Amniotic epithelial cell (primary cell): ENCODE data around the gene CCDC34.
"Not testable (repeated sequence)": the region's sequence is repeated elsewhere in the genome, so short reads cannot be mapped to it uniquely, and the experiment has no call there.

Source experiments
- DNase-seq: peaks from one replicate; pipeline ENCODE4 v3.0.0-alpha.2; 2010; ENCODE audit warnings: low read depth

Gene CCDC34

DNA sequence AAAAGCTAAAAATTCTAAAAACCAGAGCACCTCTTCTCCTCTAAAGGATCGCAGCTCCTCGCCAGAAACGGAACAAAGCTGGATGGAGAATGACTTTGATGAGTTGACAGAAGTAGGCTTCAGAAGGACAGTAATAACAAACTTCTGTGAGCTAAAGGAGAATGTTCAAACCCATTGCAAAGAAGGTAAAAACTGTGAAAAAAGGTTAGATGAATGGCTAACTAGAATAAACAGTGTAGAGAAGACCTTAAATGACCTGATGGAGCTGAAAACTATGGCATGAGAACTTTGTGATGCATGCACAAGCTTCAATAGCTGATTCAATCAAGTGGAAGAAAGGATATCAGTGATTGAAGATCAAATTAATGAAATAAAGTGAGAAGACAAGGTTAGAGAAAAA lies 40.8 kb downstream of the CCDC34 start:
- DNase-seq, result not testable (repeated sequence)

DNA sequence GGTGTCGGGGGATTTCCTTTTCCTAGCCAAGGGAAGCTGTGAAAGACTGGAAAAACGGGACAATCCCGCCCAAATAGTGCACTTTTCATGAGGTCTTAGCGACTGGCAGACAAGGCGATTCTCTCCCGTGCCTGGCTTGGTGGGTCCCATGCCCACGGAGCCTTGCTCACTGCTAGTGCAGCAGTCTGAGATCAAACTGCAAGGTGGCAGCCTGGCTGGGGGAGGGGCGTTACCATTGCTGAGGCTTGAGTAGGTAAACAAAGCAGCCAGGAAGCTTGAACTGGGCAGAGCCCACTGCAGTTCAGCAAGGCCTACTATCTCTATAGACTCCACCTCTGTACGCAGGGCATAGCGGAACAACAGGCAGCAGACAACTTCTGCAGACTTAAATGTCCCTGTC lies 41.7 kb downstream of the CCDC34 start:
- not testable (repeated sequence) for DNase-seq

DNA sequence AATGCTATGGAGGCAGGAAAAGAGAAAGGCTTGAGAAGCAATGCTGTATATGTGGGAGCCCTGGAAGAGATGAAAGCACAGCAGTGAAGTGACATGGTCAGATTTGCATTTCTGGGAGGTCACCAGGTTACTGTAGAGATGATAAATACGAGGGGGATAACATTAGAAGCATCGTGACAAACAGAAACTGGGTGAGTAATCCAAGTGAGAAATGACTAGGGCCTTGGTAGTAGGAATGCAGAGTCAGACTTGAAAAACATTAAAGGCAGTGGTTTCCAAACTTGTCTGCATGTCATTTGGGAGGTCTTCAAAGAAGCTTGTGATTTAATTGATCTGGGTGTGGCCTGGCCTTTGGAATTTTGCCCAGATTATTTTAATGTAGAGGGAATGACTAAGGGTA lies 43.9 kb downstream of the CCDC34 start:
- DNase-seq, result peak; percentile 61

DNA sequence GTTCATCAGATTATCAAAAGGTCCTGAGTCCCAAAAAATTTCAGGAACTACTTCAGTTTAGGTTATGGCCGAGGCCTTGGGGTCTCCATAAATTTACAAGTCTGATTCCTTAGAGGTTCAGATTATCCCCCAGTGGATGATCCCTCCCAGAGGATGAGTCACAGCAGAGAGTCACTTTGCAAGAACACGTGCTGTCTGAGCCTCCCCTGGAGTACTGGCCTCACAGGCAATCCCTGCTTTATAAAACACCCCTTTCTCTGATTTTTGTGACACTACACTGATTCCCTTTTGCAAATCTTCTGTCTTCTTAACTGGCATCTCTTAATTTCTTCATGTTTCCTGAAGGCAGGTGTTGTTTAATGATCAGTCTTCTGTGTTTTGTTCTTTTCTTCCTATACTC lies 45.3 kb downstream of the CCDC34 start:
- DNase-seq, result peak; percentile 62

DNA sequence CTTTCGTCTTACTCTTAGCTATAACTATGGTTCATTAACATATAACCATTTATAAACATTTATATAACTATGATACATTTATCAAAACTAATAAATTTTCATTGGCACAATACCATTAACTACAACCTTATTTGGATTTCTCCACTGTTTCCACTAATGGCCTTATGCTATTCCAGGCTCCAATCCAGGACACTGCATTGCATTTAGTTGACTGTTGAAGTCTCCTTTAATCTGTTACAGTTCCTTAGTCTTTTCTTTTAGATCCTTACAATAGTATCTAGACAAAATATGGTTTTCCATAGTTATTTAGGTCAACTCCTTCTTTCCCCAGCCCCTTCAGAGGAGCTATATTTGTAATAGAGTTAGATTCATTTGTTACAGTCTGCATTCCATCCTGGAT lies 47.2 kb downstream of the CCDC34 start:
- no peak for DNase-seq

DNA sequence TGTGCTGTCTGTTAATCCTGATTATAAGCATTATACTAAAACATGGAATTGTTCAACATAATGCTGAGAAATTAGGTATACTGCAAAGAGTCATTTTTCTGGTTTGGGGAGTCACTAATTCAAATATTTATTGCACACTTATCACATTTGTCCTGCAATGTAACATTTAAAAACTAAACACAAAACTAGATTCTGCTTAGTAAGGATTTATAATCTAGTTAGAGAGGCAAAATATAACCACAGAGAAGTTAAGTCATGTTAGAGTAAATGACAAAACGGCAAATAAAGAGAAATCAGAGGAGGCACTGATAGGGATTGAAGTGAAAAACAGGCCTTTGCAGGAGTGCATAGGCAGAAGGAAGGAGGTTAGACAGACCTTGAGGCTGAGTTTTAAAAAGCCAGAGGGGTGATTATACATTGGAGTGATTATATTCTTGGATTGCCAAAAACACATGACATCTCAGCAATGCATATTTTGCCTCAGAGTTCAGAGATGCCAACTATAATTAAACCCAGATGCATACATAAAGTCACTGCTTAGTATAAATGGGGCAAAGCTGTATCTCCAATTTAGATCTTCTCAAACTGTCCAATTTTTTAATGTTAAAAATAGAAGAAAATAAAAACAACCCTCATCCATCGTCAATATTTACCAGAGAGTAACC lies 49.7 kb downstream of the CCDC34 start:
- no peak for DNase-seq

DNA sequence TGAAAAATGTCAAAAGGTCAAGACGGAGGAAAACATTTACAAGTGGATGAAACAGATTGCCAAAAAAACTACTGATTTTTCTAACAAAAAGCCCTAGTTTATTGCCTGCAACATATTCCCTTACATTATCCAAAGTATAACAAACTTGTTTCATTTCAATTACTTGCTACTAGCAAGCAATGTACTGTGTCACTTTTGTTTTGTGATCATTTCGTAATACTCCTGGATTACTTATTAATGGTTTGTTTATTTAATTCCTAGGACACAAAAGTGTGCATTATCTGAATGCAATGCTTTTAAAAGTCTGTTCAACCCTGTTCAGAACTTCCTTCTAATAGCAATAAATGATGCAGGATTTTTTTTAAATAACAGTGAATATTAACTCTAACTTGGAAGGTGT lies 50.9 kb downstream of the CCDC34 start:
- DNase-seq, result no peak

DNA sequence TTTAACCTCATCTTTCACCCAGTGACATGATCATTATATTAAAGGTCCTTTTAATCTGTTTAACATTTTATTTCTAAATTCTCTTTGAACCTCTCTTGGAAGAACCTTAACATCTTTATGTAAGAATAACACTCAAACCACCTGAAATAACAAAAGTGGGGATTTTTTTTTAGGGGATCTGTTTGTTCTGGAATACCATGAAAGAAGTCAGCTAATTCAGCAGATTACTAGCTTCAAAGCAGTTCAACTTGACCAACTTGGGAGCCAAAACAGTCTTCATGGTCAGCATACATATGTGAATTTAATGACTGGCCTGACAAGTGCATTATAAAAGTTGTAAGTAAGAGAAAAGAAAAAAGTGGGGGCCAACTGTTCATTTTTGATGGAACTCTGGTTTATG lies 52.3 kb downstream of the CCDC34 start:
- DNase-seq, result no peak

DNA sequence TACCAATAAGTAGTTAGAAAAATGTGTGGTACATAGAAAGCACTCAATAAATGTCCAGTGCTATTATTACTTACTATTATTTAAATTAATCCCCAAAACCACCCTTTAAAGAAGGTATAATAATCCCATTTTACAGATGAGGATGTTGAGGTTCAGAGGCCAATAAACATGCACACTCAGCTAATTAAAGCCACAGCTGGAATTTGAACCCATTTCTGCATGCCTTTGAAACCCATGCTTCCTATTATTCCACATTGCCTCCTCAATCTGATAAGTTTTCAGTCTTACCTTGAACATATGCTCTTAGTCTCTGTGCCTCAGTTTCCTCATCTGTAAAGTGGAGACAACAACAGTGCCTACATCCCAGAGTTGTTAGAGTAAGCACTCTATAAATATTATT lies 52.8 kb downstream of the CCDC34 start:
- DNase-seq, result no peak

DNA sequence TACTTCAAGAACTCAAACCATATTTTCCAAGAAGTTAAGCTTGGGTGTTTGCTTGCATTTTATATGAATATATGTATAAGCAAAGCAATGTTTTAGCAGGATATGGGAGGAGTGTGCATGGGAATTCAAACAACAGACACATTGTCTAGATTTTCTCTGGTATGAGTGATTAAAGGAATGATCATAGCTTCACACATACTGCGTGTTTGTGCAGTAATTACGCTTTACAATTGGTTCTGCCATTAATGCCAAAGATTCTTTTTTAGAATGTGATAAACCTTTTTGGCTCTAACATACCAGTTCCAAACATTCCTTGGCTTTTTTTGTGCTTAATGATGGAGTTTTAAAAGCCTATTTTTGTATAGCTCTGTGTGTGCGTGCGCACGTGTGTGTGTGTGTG lies 54.0 kb downstream of the CCDC34 start:
- DNase-seq, result no peak

DNA sequence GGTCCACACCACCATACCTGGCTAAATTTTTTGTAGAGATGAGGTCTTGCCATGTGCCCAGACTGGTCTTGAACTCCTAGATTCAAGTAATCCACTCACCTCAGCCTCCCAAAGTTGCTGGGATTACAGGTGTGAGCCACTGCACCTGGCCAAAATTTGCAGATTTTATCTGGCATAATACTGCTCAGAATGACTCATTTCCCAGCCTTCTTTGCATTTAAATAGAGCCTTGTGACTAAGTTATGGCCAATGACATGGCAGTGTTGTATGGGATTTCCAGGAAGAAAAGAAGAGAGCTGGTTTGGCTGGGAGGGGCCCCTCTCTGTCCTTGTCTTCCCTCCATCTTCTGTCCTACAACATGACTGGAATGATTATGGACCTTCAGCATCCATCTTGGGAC lies 55.8 kb downstream of the CCDC34 start:
- DNase-seq, result no peak

DNA sequence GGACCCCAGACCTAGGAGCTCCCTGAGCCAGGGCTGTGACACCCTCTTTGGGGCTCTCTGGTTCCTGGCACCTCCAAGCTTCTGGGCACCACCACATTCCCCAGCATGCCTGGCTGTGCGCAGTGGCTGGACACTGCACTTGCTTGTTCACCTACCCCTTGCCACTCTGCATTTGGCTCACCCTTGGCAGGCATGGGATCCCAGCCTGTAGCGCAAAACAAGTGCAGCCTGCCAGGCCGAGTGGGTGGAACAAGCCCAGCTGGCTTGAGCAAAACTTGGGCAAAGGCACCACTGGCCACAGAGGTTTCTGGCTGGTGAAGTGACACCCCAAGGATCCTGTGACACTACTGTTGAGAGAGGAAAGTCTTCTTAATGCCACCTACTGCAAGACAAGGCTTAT lies 57.3 kb downstream of the CCDC34 start:
- no peak for DNase-seq

DNA sequence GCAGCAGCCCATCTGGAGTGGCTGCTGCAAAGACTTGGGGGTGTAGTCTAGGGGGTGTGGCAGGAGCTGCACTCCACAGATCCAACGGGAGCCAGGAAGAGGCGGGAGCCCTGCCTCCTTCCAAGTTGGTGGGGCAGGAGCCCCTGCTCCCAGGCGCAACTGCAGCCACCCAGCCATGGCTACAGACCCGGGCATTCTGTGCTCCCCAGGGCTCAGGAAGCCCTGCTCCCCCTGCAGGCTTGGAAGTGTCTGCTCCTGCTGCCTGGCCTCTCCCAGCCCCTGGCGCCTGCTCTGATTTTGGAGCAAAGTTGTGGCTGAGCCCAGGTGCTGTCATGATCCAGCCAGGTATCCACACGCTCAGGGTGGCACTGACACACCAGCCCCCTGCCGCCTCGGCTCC lies 58.5 kb downstream of the CCDC34 start:
- DNase-seq, result no peak

DNA sequence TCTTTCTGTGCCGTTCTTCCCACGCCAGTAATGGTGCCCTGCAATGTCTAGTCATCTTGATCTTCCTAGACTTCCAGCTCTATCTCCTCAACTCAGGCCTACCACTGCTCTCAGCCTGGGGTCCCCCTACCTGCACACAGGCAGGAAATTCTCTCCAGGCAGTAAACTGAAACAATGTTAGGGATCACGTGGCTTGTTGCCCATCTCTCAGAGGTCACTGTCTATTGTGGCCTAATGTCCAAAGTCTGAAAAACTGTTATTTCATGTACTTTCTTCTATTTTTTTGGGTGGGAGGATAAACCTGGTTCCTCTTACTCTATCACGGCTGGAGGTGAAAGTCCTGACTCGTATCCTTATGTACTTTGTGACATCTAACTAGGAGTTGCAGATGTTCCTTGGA lies 59.1 kb downstream of the CCDC34 start:
- no peak for DNase-seq

DNA sequence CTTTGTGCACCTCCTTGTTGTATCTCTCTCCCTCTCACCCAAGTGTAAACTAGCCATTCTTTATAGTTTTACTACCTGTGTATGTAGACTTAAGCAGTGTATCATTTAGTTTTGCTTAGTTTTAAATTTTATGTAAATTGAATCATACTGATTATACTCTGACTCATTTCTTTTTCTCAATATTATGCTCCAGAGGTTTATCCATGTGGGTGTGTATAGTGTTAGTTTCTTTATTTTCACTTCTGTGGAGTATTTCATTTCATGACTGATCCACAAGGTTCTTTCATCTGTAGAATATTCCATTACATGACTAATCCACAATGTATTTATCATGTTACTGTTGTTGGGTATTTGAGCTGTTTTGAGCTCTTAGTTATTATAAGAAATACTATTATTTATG lies 62.0 kb downstream of the CCDC34 start:
- DNase-seq, result no peak

DNA sequence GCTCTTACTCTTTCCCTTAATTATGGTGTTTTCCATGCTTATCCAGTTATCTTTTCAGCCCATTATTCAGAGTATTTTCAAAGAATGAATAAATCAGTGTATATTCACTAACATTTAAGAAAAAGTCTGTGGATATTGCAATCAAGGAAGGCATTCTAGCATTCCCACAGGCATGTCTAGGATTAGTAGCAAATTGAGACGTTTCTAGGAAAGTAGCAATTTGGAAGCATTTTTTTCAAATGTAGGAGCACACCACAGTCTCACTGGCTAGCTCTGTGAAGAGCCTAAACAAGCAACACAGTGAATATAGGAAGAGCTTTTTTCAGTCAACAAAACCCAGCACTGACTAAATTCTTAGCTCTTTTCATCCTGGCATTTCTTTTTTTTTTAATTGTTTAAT lies 65.4 kb downstream of the CCDC34 start:
- no peak for DNase-seq

DNA sequence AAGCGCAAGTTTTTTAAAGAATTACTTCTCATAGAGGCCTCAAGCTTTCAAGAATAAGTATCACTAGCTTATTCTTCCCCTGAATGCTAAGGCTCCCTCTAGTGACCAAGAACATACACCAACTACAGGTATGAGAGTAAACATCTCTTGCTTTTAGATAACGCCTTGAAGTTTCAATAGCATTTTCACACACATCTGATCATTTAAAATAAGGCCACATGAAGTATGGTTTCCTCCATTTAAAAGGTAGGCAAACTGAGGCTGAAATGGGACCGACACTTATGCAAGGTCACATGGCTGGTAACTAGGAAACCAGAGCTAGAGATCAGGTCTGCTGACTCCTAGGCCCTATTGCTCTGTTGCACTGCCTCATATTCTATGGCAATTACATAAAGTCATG lies 66.5 kb downstream of the CCDC34 start:
- DNase-seq, result peak; percentile 68

DNA sequence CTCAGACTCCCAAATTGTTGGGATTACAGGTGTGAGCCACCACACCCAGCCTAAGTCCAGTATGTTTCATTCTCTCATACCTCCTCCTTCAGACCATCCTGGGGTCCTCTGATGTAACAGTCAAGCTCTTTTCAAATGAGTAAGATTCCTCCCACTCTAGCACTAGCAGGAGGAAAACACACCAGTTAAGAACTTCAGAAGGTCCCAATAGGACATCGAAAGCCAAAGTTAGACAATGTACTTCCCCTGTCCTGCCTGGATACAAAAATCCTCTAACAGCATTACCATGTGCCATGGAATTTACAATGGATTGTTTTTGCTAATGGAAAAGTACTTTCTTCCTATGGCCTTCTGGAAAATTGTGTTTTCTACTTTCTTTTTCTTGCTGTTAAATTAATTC lies 67.1 kb downstream of the CCDC34 start:
- DNase-seq, result peak; percentile 3

DNA sequence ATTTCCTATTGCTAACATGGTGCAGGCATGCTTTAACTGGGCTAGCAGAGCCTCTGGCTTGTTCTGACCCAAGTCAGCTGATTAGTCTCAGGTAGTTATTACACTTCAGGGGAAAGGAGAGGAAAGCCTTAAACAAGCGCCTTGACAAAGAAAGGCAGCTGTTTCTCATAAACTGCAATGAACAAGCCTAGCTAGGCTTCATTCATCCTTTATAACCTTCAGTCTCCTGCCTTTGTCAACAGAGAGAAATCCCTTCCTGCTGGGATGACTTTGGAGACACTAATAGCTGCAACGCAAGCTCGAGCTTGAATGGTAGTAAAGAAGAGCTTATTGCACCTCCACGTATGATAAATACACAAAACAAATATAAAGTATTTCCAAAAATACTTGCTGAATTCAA lies 68.4 kb downstream of the CCDC34 start:
- no peak for DNase-seq

DNA sequence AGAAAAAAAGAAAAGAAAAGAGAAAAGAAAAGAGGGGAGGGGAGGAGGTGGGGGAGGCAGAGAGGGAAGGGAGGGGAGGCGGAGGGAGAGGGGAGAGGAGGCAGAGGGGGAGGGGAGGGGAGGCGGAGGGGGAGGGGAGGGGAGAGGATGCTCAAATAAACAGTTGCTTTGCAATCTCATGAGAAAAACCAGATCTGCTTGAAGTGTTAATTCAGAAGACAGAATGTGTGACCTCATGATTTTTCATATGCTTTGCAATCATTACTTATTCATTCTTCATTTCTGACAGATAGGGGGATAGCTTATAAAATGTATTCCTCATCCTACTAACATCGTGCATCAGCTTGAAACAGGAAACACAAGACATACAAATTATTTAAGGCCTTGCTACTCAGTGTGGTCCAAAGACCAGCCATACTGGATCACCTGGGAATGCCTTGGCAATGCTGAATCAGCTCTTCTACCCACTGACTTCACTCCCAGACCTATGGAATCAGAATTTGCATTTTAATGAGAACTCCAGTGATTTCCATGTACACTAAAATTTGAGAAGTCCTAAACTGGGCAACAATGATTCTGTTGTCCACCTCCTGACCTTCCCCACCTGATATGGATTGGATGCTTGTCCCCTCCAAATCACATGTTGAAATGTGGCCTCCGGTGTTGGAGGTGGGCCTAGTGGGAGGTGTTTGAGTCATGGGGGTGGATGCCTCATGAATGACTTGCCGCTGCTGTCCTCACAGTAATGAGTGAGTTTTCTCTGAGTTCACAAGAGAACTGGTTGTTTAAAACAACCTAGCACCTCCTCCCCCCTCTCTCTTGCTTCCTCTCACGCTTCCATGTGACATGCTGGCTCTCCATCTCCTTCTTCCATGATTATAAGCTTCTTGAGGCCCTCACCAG lies 69.2 kb downstream of the CCDC34 start:
- peak; percentile 61 for DNase-seq

DNA sequence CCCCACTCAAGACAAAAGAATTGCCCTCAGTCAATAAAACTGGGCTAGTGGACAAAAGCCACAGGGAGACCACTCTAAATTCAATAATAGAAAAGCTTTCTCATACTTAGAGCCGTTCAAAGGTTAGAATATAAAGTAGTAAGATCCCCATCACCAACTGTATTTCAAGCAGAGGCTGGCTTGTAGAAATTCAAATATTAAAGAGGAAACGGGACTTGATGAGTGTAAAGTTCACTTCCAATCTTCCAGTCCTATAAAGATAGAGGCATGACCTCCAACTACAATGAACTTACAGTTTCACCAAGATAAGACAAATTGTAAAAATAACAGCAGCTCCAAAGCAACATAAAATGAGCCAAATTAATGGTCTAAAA lies 70.4 kb downstream of the CCDC34 start:
- DNase-seq, result no peak

DNA sequence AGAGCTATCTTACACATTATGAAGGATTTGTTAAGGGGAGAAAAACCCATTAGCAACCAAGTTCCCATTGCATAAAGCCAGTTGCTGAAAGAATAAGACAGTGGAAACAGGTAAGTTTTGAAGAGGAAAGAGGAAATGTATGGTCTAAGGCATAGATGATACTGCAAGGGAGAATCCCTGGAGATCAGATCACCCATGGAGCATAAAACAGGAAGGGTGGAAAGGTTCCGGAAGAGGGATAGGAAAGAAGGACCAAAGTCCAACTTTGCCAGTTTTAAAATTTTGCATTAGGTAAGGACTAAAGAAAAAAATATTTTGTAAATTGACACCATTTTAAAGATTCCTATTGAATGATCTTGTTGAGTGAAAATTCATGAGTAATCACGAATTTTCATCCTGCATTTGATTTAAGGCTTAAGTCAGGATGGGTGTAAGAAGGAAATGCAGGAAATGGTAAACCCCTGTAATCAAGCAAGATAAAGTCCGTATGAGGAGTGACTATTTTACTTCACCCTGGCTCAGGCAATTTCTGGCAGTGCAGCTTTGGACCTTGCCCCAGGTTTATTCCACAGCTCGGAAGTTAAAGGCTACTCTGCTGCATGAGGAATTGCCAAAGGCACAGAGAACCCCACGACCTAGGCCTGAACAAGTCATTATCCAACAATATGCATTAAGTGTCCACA lies 70.9 kb downstream of the CCDC34 start:
- DNase-seq, result peak; percentile 6

DNA sequence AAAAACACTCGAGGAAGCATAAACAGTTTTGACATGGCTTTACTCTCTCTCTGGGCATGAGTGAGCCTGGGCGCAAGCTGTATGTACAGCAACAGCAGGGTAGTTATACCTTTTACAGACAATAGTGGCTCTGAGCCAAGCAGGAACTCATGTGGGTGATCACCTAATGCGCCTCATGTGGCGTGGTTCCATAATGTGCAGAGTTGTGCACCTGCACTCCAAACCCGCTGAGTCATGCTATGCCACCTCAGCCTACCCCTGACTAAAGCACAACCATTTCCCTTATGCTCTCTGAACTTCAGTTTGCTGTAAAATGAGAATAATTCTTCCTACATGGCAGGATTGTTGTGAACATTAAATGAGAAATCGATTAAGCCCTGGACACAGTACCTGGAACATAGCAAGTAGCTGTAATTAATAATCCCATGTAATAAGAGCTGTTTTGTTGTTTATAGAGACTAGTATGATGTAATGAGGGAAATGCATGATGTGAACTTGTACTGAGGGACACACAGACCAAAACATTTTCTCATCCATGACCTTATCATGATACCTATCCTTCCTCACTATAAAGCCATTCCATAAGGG lies 71.6 kb downstream of the CCDC34 start:
- DNase-seq, result peak; percentile 19
